ENCODE data around the gene SYTL3.
"Not testable (repeated sequence)": the region's sequence is repeated elsewhere in the genome, so short reads cannot be mapped to it uniquely, and the experiment has no call there.

SYTL3 gene

DNA sequence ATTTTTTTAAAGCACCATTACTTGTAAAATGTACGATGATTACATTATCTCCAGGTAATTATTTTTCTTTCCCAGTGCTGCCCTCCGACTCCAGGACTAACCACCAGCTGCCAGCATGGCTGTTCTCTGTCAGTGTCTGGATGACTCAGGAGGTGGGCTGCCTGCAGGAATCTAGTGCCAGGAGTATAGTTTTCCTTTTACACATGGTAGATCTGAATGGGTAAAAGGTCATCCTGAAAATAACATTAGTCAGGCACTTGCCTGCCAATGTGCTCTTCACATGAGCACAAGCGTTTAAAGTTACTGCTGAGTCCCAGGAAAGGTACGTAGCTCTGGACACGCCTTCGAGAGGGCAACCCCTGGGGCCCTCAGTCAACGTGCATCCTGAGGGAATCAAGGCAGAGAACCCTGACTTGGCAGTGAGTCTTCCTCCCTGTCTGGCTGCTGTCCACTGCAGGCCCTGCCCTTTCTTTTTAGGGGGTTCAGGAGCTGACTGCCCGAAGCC lies 7.7 kb upstream of the SYTL3 start:
- DNase-seq: no peak

GRCh38 chr6:158643836-158644230 lies 6.0 kb upstream of the SYTL3 start:
- no peak for DNase-seq

- DNase-seq: peak; percentile 92
Observed at GRCh38 chr6:158644231-158645063, 5.4 kb upstream of the SYTL3 start, which contains the start of gene DYNLT1. DYNLT1 (minus strand) TSS chr6:158644743; CDS start chr6:158644708, 35 bp downstream.

DNA sequence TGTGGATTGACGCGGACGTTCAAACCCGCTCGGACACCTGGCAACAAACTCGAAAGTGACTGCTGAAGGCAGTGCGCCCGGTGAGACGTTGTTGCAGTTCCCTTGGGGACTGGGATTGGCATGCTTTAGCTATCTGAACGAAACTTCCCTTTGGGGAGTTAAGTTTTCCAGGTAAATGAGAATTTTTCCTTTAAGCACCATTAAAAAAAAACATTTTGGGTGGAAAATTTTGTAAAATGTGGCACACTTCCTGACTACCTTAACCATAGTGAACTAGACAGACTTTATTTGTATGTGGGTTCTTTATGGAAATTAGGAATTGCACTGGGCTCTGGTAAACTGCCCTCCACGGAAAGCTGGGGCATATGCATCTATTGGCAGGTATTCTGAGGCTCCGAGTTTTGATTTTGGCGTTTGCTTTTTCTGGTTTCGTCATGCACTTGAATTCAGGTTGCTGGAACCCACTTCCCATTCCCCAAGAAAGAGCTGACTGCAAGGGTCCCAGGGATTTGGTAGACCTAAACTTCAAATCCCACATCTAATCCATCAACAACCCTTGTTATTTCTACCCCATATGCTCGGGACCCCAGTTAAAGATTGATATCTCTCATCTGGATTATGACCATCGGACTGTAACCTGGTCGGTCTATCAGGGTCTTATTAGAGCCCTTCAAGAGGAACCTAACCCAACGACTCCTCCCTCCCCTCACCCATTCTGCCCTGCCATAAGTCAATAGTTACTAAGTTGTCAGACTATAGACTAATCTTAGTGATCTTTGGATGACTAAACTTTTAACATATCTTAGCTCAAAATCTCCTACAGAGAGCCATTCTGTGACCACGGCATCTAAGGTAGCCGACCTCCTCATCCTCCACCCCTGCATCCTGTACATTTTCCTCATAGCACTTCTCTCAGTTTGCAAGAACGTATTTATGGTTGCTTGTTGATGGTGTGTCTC lies 4.5 kb upstream of the SYTL3 start:
- DNase-seq: peak; percentile 49

DNA sequence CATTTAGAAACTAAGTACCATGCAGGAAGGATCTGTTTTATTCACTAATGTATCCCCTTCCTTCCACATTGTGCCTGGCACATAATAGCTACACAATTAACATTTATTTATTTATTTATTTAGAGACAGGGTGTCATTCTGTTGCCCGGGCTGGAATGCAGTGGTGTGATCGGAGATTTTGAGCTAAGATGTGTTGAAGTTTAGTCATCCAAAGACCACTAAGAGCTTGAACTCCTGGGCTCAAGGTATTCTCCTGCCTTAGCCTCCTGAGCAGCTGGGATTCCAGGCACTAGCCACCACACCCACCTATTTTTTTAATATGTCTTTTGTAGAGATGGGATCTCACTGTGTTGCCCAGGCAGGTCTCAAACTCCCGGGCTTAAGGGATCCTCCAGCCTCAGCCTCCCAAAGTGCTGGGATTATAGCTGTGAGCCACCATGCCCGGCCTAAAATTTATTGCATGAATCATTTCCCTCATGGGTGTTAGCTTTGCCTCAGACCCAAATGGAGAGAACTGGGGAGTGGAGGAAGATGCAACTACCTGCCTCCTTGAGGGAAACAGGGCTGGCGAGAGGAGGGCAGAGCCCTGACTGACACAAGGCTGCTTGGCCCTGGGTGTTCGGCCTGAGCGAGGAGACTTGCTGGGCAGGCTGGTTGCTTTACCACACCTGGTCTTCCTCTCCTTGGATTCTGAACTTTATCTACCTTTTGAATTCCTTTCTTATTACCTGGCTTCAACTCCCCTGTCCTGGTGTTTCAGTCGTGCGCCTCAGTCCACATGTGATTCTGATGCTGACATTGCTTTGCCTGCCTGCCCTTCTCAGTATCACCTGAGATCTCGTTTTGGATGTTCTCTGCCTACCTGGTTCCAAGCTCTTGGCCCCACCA lies 3.6 kb upstream of the SYTL3 start:
- no peak for DNase-seq

GRCh38 chr6:158647501-158647900 lies 2.4 kb upstream of the SYTL3 start:
- no peak for DNase-seq

GRCh38 chr6:158648682-158649131 lies 1.1 kb upstream of the SYTL3 start:
- no peak for DNase-seq

DNA sequence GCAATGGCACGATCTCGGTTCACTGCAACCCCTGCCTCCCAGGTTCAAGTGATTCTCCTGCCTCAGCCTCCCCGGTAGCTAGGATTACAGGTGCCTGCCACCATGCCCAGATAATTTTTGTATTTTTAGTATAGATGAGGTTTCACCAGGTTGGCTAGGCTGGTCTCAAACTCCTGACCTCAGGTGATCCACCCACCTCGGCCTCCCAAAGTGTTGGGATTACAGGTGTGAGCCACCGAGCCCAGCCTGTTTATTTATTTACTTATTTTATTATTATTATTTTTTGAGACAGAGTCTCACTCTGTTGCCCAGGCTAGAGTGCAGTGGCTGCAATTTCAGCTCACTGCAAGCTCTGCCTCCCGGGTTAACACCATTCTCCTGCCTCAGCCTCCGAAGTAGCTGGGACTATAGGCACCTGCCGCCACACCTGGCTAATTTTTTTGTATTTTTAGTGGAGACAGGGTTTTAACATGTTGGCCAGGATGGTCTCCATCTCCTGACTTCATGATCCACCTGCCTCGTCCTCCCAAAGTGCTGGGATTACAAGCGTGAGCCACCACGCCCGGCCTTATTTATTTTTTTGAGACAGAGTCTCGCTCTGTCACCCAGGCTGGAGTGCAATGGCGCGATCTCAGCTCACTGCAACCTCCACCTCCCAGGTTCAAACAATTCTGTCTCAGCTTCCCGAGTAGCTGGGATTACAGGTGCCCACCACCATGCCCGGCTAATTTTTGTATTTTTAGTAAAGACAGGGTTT lies 2.3 kb downstream of the SYTL3 start:
- DNase-seq: not testable (repeated sequence)

DNA sequence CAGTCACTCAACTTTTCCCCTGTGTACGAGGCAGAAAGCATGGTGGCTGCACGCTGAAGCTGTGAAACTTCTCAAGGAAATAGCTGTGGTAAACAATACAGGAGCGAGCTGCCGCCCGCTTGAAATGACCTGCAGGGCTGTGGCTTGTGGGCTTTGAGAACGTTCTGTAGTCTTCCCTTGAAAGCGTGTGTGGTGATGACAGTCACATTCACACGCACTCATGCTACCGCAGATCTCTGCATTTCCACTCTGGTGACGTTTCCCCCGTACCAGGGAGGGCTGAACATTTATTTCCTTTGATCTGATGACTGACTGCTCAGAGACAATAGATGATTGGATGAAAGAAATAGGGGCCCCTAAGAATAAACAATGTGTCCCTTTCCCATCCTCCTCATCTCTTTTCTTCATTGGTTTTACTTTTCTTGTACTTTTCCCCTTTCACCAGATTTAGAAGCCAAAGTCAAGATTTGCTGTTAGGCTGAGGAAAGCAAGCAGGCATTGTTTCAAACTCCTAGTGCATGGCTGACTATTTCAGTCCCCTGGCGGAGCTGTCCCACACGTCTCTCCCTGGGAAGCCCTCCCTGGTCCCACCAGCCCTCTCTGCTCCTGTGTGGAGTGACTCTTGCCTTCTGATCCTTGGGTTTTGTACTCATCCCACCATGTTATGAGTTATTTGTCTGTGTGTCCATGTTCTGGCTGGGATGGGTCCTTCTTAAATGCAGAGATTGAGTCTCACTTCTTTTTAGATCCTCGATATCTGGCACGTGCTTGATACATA lies 3.9 kb downstream of the SYTL3 start:
- no peak for DNase-seq

DNA sequence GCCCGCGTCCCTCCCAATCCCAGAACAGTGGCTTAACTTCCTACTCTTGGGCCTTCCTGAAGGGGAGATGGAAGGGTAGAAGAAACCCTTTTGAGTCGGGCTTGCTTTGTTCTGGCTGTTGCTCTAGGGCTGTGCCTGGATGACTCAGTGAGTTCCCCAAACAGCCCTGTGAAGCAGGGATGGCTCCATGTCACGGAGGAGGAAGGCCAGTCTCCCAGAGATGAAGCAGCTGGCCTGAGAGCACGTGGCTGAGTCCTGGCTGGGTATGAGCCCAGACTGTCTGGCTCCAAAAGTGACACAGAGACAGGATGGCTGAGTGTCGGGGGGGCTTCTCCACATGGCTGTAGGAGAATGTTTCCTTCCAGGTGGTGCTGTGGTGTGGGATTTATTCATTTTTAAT lies 4.6 kb downstream of the SYTL3 start:
- peak; percentile 85 for DNase-seq

DNA sequence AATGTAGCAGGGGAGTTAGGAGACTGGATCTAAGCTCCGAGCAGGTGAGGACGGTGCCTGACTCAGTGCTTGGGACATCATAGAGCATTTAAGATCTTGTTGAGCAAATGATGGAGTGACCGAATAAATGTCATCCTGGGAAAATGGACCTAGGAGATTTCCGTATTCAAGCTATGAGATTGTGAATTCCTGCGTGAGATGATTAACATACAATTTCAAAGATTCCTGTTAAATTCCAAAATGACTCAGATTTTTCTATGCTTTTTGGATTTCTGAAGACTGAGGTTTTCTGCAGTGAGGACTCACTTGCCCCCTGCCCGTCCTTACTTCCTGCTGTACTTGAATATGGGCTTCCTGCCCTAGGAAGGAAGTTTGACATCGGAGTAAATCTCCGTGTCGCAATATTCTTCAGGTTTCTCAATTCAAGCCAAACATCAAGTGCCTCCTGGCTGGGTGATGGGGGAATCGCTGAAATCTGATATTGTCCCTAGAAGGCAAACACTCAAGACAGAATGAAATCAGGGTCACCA lies 5.2 kb downstream of the SYTL3 start:
- DNase-seq: peak; percentile 83

GRCh38 chr6:158655569-158656450 lies 6.0 kb downstream of the SYTL3 start:
- peak; percentile 95 for DNase-seq

DNA sequence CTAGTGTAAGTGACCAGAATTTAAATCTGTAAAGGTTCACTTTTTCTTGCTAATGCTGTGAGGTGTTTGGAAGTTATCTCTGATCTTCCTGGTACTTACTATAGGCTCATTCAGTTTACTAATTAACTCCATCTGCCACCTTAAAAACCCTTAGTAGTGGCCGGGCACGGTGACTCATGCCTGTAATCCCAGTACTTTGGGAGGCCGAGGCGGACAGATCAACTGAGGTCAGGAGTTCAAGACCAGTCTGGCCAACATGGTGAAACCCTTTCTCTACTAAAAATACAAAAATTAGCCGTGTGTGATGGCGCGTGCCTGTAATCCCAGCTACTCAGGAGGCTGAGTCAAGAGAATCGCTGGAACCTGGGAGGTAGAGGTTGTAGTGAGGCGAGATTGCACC lies 7.1 kb downstream of the SYTL3 start:
- DNase-seq: peak; percentile 61

GRCh38 chr6:158660333-158660754 lies 10.5 kb downstream of the SYTL3 start:
- DNase-seq: peak; percentile 93

GRCh38 chr6:158661156-158661685 lies 11.4 kb downstream of the SYTL3 start:
- peak; percentile 69 for DNase-seq

- DNase-seq: no peak
Observed at GRCh38 chr6:158662607-158662953, 12.7 kb downstream of the SYTL3 start.

DNA sequence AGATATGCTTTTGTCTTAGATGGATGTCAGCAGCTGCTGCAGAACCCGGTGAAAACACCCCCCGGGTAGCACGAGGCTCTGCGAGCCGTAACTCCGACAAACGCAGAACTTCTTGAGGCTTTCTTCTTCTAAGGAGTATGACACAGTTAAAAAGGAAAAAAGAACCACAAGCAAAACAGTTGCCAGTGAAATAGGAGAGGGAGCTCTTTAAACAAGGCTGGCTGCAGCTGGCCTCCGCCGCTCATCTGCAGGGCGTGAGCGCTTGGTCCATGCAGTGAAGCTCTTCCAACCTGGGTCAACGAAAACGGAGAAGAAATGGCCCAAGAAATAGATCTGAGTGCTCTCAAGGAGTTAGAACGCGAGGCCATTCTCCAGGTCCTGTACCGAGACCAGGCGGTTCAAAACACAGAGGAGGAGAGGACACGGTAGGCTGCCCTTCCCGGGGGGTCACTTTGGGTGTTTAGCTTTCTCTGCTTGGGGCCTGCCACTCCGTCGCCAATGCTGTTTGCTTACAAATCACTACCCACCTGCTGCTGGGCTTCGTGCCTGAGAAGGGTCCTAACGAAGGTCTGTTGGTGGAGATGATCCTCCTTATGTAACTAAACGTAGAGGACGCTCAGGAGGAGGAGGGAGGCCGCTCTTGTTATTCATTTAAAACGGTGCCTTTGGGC lies 13.2 kb downstream of the SYTL3 start:
- peak; percentile 70 for DNase-seq

DNA sequence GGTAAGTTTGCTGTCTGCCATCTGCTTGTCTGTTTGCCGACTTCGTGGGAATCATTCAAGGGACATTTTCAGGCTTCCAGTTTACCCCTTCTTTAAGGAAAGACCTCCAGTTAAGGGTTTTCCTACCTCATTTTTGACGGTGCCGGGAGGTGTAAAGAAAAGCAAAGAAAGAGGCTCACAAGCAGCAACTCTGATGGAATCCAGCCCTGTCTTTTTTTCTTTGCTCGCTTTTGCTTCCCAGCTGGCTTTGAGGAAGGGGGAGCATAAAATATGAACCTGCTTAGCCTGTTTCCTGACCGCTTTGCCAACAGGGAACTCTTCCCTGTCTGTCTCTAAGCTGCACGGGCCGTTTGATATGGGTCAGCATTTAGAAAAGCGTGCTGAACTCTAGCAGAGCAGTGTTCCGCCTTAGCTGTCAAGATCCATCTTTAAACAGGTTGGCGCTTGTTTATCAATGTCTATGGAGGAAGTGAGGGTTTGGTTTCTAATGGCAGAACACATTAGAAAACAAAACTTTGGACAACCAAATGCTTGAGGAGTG lies 13.8 kb downstream of the SYTL3 start:
- DNase-seq: peak; percentile 86
